ENCODE data around the gene FBXO11. TPM values are rescaled to one million over a fixed set of nuclear protein-coding genes. Genes with fewer than 3 reads are reported as not detected.

Gene FBXO11
- total RNA-seq, 1 experiment from 2014 or later = 43.8 TPM

GRCh38 chr2:47869859-47870595 is 36.3 kb downstream of the FBXO11 start (continued):
- TF ChIP-seq TP53 (CRISPR knock-in tag; IDR thresholded peaks at IDR 0.05) (no peak), GTF2I (CRISPR knock-in tag; conservative IDR thresholded peaks at IDR 0.05) (no peak), GRHL2 (CRISPR knock-in tag; IDR thresholded peaks at IDR 0.05; ENCODE audit: insufficient replicate concordance, severe bottlenecking) (no peak), NFATC4 (CRISPR knock-in tag; IDR thresholded peaks at IDR 0.05) (no peak)

GRCh38 chr2:47868611-47869352 is 37.5 kb downstream of the FBXO11 start:
- ATAC-seq (no peak), DNase-seq (ENCODE audit: low spot score) (no peak)
- POLR2A ChIA-PET = no interaction called here
- TF ChIP-seq NFYB (CRISPR knock-in tag; conservative IDR thresholded peaks at IDR 0.05; ENCODE audit: low read depth) (no peak), MXD4 (CRISPR knock-in tag; IDR thresholded peaks at IDR 0.05; ENCODE audit: borderline replicate concordance) (no peak), RELA (CRISPR knock-in tag; IDR thresholded peaks at IDR 0.05; ENCODE audit: borderline replicate concordance) (no peak), FOXK1 (CRISPR knock-in tag; IDR thresholded peaks at IDR 0.05) (no peak), ZNF121 (CRISPR knock-in tag; IDR thresholded peaks at IDR 0.05) (no peak), ETV6 (CRISPR knock-in tag; IDR thresholded peaks at IDR 0.05) (no peak), ZNF263 (CRISPR knock-in tag; IDR thresholded peaks at IDR 0.05; ENCODE audit: low read depth) (no peak), KAT7 (CRISPR knock-in tag; IDR thresholded peaks at IDR 0.05; ENCODE audit: borderline replicate concordance) (no peak), ZNF532 (CRISPR knock-in tag; IDR thresholded peaks at IDR 0.05; ENCODE audit: borderline replicate concordance) (no peak), NFATC4 (CRISPR knock-in tag; IDR thresholded peaks at IDR 0.05) (no peak), MLX (CRISPR knock-in tag; IDR thresholded peaks at IDR 0.05) (no peak), ZNF423 (CRISPR knock-in tag; IDR thresholded peaks at IDR 0.05) (no peak)
- TF ChIP-seq, protein P1, sequence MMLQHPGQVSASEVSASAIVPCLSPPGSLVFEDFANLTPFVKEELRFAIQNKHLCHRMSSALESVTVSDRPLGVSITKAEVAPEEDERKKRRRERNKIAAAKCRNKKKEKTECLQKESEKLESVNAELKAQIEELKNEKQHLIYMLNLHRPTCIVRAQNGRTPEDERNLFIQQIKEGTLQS (CRISPR knock-in tag; conservative IDR thresholded peaks at IDR 0.05) = no peak
- TF ChIP-seq, protein P2, sequence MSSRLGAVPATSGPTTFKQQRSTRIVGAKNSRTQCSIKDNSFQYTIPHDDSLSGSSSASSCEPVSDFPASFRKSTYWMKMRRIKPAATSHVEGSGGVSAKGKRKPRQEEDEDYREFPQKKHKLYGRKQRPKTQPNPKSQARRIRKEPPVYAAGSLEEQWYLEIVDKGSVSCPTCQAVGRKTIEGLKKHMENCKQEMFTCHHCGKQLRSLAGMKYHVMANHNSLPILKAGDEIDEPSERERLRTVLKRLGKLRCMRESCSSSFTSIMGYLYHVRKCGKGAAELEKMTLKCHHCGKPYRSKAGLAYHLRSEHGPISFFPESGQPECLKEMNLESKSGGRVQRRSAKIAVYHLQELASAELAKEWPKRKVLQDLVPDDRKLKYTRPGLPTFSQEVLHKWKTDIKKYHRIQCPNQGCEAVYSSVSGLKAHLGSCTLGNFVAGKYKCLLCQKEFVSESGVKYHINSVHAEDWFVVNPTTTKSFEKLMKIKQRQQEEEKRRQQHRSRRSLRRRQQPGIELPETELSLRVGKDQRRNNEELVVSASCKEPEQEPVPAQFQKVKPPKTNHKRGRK (CRISPR knock-in tag; IDR thresholded peaks at IDR 0.05; ENCODE audit: borderline replicate concordance) = no peak
- Mint-ChIP-seq H3K9me3 (no peaks in the 10 kb centered on the region), H3K36me3 (no peaks in the 10 kb centered on the region), H3K4me1 (peaks cover 62% of the 10 kb centered on the region), H3K27ac (peak overlapping the region; percentile 57; the same call in 1 of the 2 replicates), H3K27me3 (ENCODE audit: low read depth) (no peaks in the 10 kb centered on the region), H3K4me3 (no peak overlapping the region)
- CTCF ChIA-PET = interaction anchor here (1.4 kb wide), 1 partner anchor 11 kb away, joined by 3 read pairs; no protein-coding TSS in a partner anchor
